ENCODE data around the gene BMAL1.

DNA sequence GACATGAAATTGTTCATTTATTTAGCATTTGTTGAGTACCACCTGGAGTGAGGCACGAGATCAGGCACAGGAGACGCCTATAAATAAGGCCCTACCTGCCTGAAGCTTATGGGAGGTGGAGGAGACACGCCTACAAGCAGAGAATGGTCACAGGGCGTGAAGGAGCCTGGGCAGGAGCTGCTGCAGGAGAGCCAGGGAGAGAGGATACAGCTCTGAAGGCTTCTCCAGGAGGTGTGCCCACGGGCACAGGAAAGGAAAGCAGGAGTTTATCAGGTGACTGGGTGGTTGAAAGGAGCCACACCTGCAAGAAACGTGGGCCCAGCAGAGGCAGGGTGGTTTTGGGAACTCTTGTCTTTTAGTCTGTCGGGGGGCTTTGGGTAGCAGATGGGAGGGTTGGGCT lies 70.3 kb downstream of the BMAL1 start:
- TF ChIP-seq, protein P1, sequence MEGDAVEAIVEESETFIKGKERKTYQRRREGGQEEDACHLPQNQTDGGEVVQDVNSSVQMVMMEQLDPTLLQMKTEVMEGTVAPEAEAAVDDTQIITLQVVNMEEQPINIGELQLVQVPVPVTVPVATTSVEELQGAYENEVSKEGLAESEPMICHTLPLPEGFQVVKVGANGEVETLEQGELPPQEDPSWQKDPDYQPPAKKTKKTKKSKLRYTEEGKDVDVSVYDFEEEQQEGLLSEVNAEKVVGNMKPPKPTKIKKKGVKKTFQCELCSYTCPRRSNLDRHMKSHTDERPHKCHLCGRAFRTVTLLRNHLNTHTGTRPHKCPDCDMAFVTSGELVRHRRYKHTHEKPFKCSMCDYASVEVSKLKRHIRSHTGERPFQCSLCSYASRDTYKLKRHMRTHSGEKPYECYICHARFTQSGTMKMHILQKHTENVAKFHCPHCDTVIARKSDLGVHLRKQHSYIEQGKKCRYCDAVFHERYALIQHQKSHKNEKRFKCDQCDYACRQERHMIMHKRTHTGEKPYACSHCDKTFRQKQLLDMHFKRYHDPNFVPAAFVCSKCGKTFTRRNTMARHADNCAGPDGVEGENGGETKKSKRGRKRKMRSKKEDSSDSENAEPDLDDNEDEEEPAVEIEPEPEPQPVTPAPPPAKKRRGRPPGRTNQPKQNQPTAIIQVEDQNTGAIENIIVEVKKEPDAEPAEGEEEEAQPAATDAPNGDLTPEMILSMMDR (conservative IDR thresholded peaks at IDR 0.05; ENCODE audit: low read depth, low read length) = no peak
- no peak for TF ChIP-seq EZH2 (IDR thresholded peaks at IDR 0.05; ENCODE audit: low read length, unreplicated experiment)
